A673 (cell line): ENCODE data around the gene ARHGAP12.

Source experiments
- EZH2 ChIP-seq: fragments of 200-600 bp; sonication (generic); IDR thresholded peaks from 2 replicates; pipeline ENCODE4 v1.6.1; 2017; ENCODE audit warnings: borderline replicate concordance, low read depth, mild to moderate bottlenecking, mixed read lengths, antibody characterized with exemption, low read length; ENCODE audit not compliant: poor library complexity, severe bottlenecking
- TF ChIP-seq, protein P1 (sequence below): fragments of 300-800, 200-600 bp; sonication (generic); conservative IDR thresholded peaks from 2 replicates; pipeline ENCODE4 v1.5.1; 2017; ENCODE audit warnings: low read depth, mild to moderate bottlenecking, antibody characterized with exemption, low read length, moderate library complexity, mixed read lengths

DNA sequence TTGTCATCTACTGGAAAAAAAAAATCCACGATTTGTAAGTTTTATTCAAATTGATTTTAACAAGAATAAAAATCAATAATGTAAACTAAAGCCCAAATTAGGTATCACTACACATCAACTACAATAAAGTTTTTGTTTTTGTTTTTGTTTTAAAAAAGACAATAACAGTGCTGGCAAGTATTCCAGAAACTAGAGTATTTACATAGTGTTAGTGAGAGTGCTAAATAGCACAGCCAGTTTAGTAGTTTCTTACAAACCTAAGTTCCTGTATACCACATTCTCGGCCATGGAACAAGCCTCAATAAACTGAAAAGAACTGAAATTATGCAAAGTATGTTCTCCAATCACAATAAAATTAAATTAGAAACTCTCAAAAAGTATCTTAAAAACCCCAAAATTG lies 8.1 kb downstream of the ARHGAP12 start:
- TF ChIP-seq EZH2 = no peak
- TF ChIP-seq, protein P1, sequence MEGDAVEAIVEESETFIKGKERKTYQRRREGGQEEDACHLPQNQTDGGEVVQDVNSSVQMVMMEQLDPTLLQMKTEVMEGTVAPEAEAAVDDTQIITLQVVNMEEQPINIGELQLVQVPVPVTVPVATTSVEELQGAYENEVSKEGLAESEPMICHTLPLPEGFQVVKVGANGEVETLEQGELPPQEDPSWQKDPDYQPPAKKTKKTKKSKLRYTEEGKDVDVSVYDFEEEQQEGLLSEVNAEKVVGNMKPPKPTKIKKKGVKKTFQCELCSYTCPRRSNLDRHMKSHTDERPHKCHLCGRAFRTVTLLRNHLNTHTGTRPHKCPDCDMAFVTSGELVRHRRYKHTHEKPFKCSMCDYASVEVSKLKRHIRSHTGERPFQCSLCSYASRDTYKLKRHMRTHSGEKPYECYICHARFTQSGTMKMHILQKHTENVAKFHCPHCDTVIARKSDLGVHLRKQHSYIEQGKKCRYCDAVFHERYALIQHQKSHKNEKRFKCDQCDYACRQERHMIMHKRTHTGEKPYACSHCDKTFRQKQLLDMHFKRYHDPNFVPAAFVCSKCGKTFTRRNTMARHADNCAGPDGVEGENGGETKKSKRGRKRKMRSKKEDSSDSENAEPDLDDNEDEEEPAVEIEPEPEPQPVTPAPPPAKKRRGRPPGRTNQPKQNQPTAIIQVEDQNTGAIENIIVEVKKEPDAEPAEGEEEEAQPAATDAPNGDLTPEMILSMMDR = no peak
